OCI-LY3 (cell line): ENCODE results near the gene SLC9A8.

Source experiments
- CTCF ChIP-seq: fragments of 200-600, 300-600 bp; sonication (generic); IDR thresholded peaks from 2 replicates; pipeline ENCODE4 v1.5.1; 2014; ENCODE audit warnings: antibody characterized with exemption, low read length, low read depth
- EZH2phosphoT487 ChIP-seq: fragments of 200-600 bp; shearing (Covaris generic); IDR thresholded peaks from 2 replicates; pipeline ENCODE4 v1.6.1; 2018; ENCODE audit warnings: antibody characterized with exemption, mixed run types, low read depth

GRCh38 chr20:49883246-49883802, 70.7 kb downstream of the SLC9A8 start:
- TF ChIP-seq CTCF (no peak), EZH2phosphoT487 (no peak)
